Retina (tissue), 1 donor: ENCODE data around the gene KIAA1755.

Experiments used
- DNase-seq: peaks from one replicate; pipeline ENCODE4 v3.0.0-alpha.2; 2016

Gene KIAA1755

GRCh38 chr20:38179846-38180245, 80.7 kb downstream of the KIAA1755 start:
- DNase-seq = no peak

- no peak for DNase-seq
Observed at GRCh38 chr20:38178581-38178980, 82.0 kb downstream of the KIAA1755 start.

- DNase-seq = no peak
Observed at GRCh38 chr20:38178065-38178491, 82.5 kb downstream of the KIAA1755 start.

GRCh38 chr20:38177201-38177600, 83.3 kb downstream of the KIAA1755 start:
- no peak for DNase-seq

GRCh38 chr20:38175304-38176180, 85.0 kb downstream of the KIAA1755 start:
- peak; percentile 78 for DNase-seq

GRCh38 chr20:38173237-38174156, 87.0 kb downstream of the KIAA1755 start:
- peak; percentile 41 for DNase-seq

- DNase-seq = no peak
Observed at GRCh38 chr20:38172408-38172807, 88.1 kb downstream of the KIAA1755 start.

- no peak for DNase-seq
Observed at GRCh38 chr20:38171675-38172043, 88.9 kb downstream of the KIAA1755 start.

- no peak for DNase-seq
Observed at GRCh38 chr20:38170826-38171674, 89.5 kb downstream of the KIAA1755 start.

- no peak for DNase-seq
Observed at GRCh38 chr20:38170219-38170825, 90.2 kb downstream of the KIAA1755 start.

GRCh38 chr20:38169636-38170193, 90.8 kb downstream of the KIAA1755 start:
- no peak for DNase-seq

GRCh38 chr20:38168791-38169589, 91.5 kb downstream of the KIAA1755 start:
- DNase-seq = no peak

- no peak for DNase-seq
Observed at GRCh38 chr20:38167851-38168760, 92.4 kb downstream of the KIAA1755 start.

GRCh38 chr20:38167328-38167850, 93.1 kb downstream of the KIAA1755 start:
- DNase-seq = no peak

- no peak for DNase-seq
Observed at GRCh38 chr20:38166703-38167233, 93.8 kb downstream of the KIAA1755 start.

- DNase-seq = no peak
Observed at GRCh38 chr20:38165966-38166702, 94.4 kb downstream of the KIAA1755 start.

GRCh38 chr20:38165089-38165965, 95.2 kb downstream of the KIAA1755 start, which contains the start of gene TGM2:
TGM2 (minus strand) TSS chr20:38165270; CDS start chr20:38165198, 72 bp downstream.
- DNase-seq = peak; percentile 76
